CD4-positive, alpha-beta T cell treated with Interleukin-6 for 4 hours (primary cell): ENCODE results near the gene SRMS.

Experiments
- DNase-seq: peaks from one replicate; pipeline ENCODE4 v3.0.0-alpha.2; 2020; ENCODE audit warnings: mixed read lengths

Gene SRMS

DNA sequence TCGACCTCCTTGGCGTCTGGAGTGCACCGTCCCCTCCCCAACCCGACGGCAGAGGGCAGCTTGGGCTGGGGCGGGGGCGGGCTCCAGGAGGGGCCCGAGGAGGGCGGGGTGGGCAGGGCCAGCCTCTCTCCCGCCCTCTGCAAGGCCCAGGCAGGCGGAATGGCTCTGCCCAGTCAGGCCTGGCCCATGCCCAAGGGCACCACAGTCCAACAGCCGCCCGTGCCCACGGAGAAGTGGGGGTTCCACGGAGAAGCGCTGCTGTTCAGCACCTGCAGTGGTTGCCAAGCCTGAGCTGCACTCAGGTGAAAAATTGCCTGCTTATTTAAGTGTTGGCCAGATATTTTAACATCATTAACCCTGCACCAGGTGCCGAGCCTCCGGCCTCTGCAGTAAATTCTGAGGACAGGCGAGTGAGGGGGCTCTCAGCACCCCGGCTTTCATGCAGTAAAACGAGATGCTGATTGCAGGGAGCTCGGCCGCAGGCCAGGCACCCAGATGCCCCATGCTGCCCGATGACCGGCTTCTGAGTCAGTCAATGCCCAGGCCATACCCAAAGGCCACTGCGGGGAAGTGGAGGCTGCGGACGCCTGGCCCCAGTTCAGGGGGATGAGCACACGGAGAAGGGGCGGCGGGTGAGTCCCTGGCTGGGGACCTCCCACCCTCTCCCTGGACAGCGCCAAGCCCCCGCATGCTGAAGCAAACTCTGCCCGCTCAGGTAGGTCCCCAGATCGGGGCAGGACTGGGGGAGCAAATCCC is at the start of gene SRMS:
TSS of gene SRMS (minus strand) at position 25 of the 756 bp plus-strand sequence. CDS start 286 bp downstream, outside the sequence.
- no peak for DNase-seq

- DNase-seq: no peak
Observed at GRCh38 chr20:63596423-63596822, 48.9 kb upstream of the SRMS start.

GRCh38 chr20:63595416-63596127 is 48.0 kb upstream of the SRMS start:
- DNase-seq: no peak

- no peak for DNase-seq
Observed at GRCh38 chr20:63594043-63594561, 46.6 kb upstream of the SRMS start.

- no peak for DNase-seq
Observed at GRCh38 chr20:63592661-63593060, 45.1 kb upstream of the SRMS start.

DNA sequence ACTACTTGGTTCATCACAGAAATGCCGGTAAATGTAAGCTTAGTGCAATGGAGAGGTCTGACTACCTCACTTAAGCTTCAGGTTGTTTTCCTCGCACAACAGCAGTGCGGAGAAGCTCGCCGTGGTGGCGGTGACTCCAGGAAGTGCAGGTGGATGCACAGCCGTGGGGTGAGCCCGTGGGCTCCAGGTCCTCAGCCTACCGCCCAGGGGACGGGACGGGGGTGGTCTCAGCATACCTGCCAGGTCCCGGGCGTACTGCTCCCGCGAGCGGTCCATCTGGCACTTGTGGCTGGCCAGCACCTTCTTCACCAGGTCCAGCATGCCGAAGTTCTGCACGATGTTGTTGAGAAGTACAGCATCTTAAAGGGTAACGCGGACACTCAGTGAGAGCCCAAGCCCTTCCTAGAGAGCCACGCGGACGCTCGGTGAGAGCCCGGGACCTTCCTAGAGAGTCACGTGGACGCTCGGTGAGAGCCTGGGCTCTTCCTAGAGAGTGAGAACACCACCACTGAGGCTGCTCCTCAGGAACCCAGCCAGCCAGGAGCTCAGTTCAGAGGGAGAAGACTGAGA is 44.3 kb upstream of the SRMS start:
- DNase-seq: no peak

- no peak for DNase-seq
Observed at GRCh38 chr20:63591147-63591533, 43.6 kb upstream of the SRMS start.

- DNase-seq: no peak
Observed at GRCh38 chr20:63590218-63591146, 42.9 kb upstream of the SRMS start.

DNA sequence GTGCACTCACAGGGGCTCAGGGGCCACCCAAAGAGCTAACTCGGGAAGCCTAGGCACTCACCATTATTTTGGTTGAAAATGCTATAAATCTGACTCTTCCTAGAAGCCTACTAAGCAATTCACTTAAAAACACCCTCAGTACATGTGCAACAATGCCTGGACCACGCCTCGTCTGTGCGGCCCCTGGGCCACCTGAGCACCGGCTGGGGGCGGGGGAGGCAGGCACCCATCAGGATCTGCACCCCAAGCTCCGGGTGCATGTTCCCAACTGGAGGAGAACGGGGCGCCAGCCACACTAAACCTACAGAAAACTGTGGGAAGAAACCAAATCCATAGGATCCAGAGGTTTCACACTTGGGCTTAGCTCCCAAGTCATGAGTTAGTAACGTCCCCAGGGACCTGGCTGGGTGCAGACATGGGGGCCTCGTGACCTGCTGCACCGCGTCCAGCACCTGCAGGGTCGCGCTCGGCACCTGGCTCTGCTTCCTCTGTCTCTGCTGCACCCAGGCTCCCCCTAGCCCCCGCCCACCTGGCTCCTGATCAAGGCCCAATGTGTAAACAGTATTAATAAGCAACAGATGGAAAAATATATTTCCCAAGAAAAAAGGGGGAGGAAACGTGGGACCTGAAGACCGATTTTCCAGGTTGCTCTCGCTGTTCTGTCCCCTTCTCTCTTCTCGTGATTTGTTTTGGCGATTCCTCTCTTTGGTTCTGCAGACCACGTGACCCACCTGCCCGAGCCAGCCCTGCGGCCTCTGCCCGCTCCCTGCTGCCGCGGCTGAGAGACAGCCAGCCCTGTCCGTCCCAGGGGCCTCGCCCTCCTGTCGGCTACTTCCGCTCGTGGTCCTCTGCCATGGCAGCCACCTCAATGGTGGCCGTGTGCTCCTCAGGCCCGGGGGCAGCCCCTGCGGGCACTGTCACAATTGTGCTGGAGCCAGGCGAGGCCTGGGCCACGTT is 42.0 kb upstream of the SRMS start:
- no peak for DNase-seq

DNA sequence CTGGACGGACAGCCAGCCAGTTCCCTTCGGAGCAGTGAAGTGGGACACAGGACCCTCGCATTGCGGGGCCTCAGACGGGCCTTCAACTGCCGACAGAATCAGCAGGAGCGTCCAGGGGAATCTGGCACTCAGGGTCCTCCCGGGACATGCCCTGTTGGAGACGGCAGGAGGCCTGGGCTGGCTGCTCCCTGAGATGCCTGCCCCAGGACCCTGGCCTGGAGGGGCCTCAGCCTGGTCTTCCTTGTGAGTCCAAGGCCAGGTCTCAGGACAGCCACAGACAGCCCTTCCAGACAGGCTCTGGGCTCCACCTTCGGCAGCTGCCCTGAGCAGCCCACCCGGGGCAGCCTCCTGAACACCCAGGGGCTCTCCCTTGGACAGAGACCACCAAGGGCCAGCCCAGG is 41.1 kb upstream of the SRMS start:
- DNase-seq: no peak

- peak; percentile 13 for DNase-seq
Observed at GRCh38 chr20:63587776-63588591, 40.4 kb upstream of the SRMS start.

DNA sequence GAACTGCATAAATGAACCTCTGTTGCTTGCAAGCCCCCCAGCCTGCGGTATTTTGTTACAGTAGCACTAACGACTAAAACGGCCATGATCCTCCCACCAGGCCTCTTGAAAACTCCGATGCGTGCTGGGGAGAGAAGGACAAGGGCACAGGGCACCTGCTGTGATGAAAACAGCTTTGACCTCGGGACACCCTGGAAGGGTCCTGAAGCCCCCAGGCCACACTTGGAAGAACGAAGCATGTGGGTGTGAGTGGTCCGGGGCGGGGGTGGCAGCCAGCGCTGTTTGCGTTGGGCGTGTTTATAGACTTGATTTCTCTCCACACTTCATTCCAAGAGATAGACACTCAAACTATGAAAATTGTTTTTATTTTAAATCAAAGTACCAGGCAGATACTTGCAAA is 39.7 kb upstream of the SRMS start:
- DNase-seq: no peak

- no peak for DNase-seq
Observed at GRCh38 chr20:63586797-63587196, 39.2 kb upstream of the SRMS start.

GRCh38 chr20:63585616-63586565 is 38.3 kb upstream of the SRMS start:
- DNase-seq: no peak

DNA sequence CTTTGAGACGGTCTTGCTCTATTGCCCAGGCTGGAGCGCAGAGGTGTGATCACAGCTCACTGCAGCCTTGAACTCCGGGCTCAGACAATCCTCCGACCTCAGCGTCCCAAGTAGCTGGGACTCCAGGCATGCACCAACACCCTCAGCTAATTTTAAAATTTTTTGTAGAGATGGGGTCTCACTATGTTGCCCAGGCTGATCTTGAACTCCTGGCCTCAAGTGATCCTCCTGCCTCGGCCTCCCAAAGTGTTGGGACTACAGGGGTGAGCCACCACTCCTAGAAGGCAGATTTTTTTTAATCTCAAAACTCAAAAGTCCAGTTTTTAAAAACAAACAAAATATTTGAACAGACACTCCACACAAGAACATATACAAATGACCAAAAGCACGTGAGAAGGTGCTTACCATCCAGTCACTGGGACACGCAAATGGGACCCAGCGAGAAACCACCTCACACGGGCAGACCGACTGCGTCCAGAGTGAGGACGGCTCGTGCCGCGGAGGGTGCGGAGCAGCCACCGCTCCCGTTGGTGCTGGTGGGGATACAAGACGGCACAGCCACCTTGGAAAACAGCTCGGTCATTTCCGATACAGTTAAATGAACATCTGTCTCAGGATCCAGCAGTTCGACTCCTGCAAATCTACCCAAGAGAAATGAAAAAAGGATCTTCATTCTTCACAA is 35.0 kb upstream of the SRMS start:
- no peak for DNase-seq

- DNase-seq: peak; percentile 84
Observed at GRCh38 chr20:63580796-63581461, 33.4 kb upstream of the SRMS start.

GRCh38 chr20:63579017-63579694 is 31.6 kb upstream of the SRMS start:
- no peak for DNase-seq
